Measurements from ENCODE around the gene CCDC148.

CCDC148 gene

GRCh38 chr2:158182676-158183295, 273.8 kb downstream of the CCDC148 start:
- Histone ChIP-seq H3K36me3 (ENCODE audit: low read length) (no peaks in the 10 kb centered on the region), H4K20me1 (ENCODE audit: low read depth, low read length) (no peaks in the 10 kb centered on the region), H3K9me2 (replicated peaks; ENCODE audit: insufficient read depth, low read length) (no peaks in the 10 kb centered on the region), H2AFZ (ENCODE audit: low read depth, low read length, severe bottlenecking) (no peak overlapping the region), H3K4me2 (ENCODE audit: low read depth, low read length, poor library complexity, severe bottlenecking) (no peak overlapping the region), H3K27ac (ENCODE audit: low read depth, low read length) (no peak overlapping the region), H3F3A (ENCODE audit: insufficient read depth) (no peaks in the 10 kb centered on the region), H3K9ac (ENCODE audit: low read length) (no peak overlapping the region), H3K4me3 (ENCODE audit: insufficient read depth, low read length, poor library complexity, severe bottlenecking) (no peak overlapping the region), H3K79me2 (ENCODE audit: insufficient read depth, low read length) (no peaks in the 10 kb centered on the region), H3K9me3 (ENCODE audit: insufficient read depth, low read length) (no peaks in the 10 kb centered on the region), H3K27me3 (ENCODE audit: low read length) (no peaks in the 10 kb centered on the region)
- TF ChIP-seq, protein P1, sequence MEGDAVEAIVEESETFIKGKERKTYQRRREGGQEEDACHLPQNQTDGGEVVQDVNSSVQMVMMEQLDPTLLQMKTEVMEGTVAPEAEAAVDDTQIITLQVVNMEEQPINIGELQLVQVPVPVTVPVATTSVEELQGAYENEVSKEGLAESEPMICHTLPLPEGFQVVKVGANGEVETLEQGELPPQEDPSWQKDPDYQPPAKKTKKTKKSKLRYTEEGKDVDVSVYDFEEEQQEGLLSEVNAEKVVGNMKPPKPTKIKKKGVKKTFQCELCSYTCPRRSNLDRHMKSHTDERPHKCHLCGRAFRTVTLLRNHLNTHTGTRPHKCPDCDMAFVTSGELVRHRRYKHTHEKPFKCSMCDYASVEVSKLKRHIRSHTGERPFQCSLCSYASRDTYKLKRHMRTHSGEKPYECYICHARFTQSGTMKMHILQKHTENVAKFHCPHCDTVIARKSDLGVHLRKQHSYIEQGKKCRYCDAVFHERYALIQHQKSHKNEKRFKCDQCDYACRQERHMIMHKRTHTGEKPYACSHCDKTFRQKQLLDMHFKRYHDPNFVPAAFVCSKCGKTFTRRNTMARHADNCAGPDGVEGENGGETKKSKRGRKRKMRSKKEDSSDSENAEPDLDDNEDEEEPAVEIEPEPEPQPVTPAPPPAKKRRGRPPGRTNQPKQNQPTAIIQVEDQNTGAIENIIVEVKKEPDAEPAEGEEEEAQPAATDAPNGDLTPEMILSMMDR (IDR thresholded peaks at IDR 0.05; ENCODE audit: insufficient read depth, low read length, poor library complexity, severe bottlenecking) = no peak
- TF ChIP-seq EZH2phosphoT487 (conservative IDR thresholded peaks at IDR 0.05; ENCODE audit: low read length) = no peak

DNA sequence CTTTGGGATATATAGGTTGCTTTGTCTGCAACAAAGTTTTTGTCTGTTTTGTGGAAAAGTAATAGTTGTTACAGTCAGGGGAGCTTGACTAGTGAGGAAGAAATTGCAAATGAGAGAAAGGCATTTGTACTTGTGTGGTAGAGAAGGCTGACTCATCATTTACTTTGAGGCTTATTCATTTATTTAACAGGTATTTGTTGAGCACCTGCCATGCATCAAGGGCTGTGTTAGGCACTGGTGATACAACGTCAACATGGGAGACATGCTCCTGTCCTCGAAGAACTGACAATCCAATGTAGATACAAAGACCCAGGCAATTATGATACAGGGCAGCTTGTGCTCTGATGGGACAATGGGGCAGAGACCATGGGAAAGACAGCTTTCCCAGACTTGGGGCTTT, 275.4 kb downstream of the CCDC148 start:
- Histone ChIP-seq H4K20me1 (ENCODE audit: low read depth, low read length) (no peaks in the 10 kb centered on the region), H3F3A (ENCODE audit: insufficient read depth) (no peaks in the 10 kb centered on the region), H3K4me2 (ENCODE audit: low read depth, low read length, poor library complexity, severe bottlenecking) (no peak overlapping the region), H3K79me2 (ENCODE audit: insufficient read depth, low read length) (no peaks in the 10 kb centered on the region), H3K4me3 (ENCODE audit: insufficient read depth, low read length, poor library complexity, severe bottlenecking) (no peak overlapping the region), H2AFZ (ENCODE audit: low read depth, low read length, severe bottlenecking) (no peak overlapping the region), H3K27ac (ENCODE audit: low read depth, low read length) (no peak overlapping the region), H3K36me3 (ENCODE audit: low read length) (no peaks in the 10 kb centered on the region), H3K9ac (ENCODE audit: low read length) (no peak overlapping the region), H3K9me3 (ENCODE audit: insufficient read depth, low read length) (no peaks in the 10 kb centered on the region), H3K9me2 (replicated peaks; ENCODE audit: insufficient read depth, low read length) (no peaks in the 10 kb centered on the region), H3K27me3 (ENCODE audit: low read length) (no peaks in the 10 kb centered on the region)
- no peak for TF ChIP-seq EZH2phosphoT487 (conservative IDR thresholded peaks at IDR 0.05; ENCODE audit: low read length)
- TF ChIP-seq, protein P1 (IDR thresholded peaks at IDR 0.05; ENCODE audit: insufficient read depth, low read length, poor library complexity, severe bottlenecking) = no peak

- Histone ChIP-seq H3K4me3 (ENCODE audit: insufficient read depth, low read length, poor library complexity, severe bottlenecking) (no peak overlapping the region), H3K79me2 (ENCODE audit: insufficient read depth, low read length) (no peaks in the 10 kb centered on the region), H3K9me3 (ENCODE audit: insufficient read depth, low read length) (no peaks in the 10 kb centered on the region), H4K20me1 (ENCODE audit: low read depth, low read length) (no peaks in the 10 kb centered on the region), H2AFZ (ENCODE audit: low read depth, low read length, severe bottlenecking) (no peak overlapping the region), H3K9ac (ENCODE audit: low read length) (no peak overlapping the region), H3K27me3 (ENCODE audit: low read length) (no peaks in the 10 kb centered on the region), H3F3A (ENCODE audit: insufficient read depth) (no peaks in the 10 kb centered on the region), H3K27ac (ENCODE audit: low read depth, low read length) (no peak overlapping the region), H3K4me2 (ENCODE audit: low read depth, low read length, poor library complexity, severe bottlenecking) (no peak overlapping the region), H3K36me3 (ENCODE audit: low read length) (no peaks in the 10 kb centered on the region), H3K9me2 (replicated peaks; ENCODE audit: insufficient read depth, low read length) (no peaks in the 10 kb centered on the region)
- TF ChIP-seq, protein P1 (IDR thresholded peaks at IDR 0.05; ENCODE audit: insufficient read depth, low read length, poor library complexity, severe bottlenecking) = no peak
- no peak for TF ChIP-seq EZH2phosphoT487 (conservative IDR thresholded peaks at IDR 0.05; ENCODE audit: low read length)
These were observed 276.9 kb downstream of the CCDC148 start for GRCh38 chr2:158179660-158180059.
